HCT116 (cell line): ENCODE data around the gene UBE3C. TPM values are rescaled to one million over a fixed set of nuclear protein-coding genes. Genes with fewer than 3 reads are reported as not detected.
A peak's percentile ranks its signal among the peaks of the same experiment; 100 is the strongest.

Experiments
- ATAC-seq: fragments of 200-7000 bp; cut with Tn5 transposase; 2 replicates; pipeline ENCODE4 v1.9.1; 2020; ENCODE audit warnings: mild to moderate bottlenecking, moderate library complexity
- BruUV-seq: library from RNA; stranded (reverse); fragments of 400-500 nt; replicated peaks from 2 replicates; lab custom pipeline; 2021; lab: Mats Ljungman, UMichigan
- CTCF ChIA-PET: fragments of 300-600 bp; sonication (Branson Sonifier 250); formaldehyde crosslinking; loops from one replicate; lab custom pipeline; 2021; ENCODE audit warnings: antibody characterized with exemption; lab: Charles Lee
- POLR2A ChIA-PET: fragments of 300-600, 350-600 bp; sonication (Branson Sonifier 250); formaldehyde crosslinking; loops from one replicate; lab custom pipeline; 2021; ENCODE audit warnings: antibody characterized with exemption; lab: Charles Lee
- RAD21 ChIA-PET, 2 experiments: fragments of 300-600 bp; sonication (Branson Sonifier 250); formaldehyde crosslinking; loops; one replicate each; lab custom pipeline; 2023; ENCODE audit warnings: low total read pairs in 2 of 2; ENCODE audit not compliant: uncharacterized antibody in 2 of 2, unreplicated experiment in 2 of 2, low non-redundant PET in 1 of 2; lab: Charles Lee
- DNase-seq: peaks from one replicate; pipeline ENCODE4 v3.0.0-alpha.2; 2010; ENCODE audit warnings: low read depth, low spot score
- H2AFZ ChIP-seq: fragments of 200-600 bp; shearing (Covaris generic), sonication (generic); 2 replicates; pipeline ENCODE4 v1.6.1; 2017; ENCODE audit warnings: low read depth, mixed run types, mixed read lengths, antibody characterized with exemption, low read length; ENCODE audit not compliant: poor library complexity, severe bottlenecking
- H3K27ac ChIP-seq: 2 replicates; pipeline ENCODE4 v1.5.1; 2012; ENCODE audit warnings: low read depth, low read length
- H3K27me3 ChIP-seq: fragments of 200-600 bp; sonication (generic); 2 replicates; pipeline ENCODE4 v1.6.1; 2016; ENCODE audit warnings: mixed run types, low read length, mixed read lengths; ENCODE audit not compliant: insufficient read depth
- H3K36me3 ChIP-seq, 2 experiments: fragments of 200-500 bp in 1 of 2; fragments of 200-600 bp in 1 of 2; sonication (Bioruptor generic) in 1 of 2; sonication (generic) in 1 of 2; 2 replicates each; pipeline versions ENCODE4 v1.5.1 to v1.6.1; 2014 to 2016; ENCODE audit warnings: low read length in 2 of 2, inconsistent platforms in 1 of 2, mixed read lengths in 1 of 2, mixed run types in 1 of 2; ENCODE audit not compliant: insufficient read depth in 2 of 2, control insufficient read depth in 1 of 2
- H3K4me1 ChIP-seq, 2 experiments: fragments of 200-600 bp in 1 of 2; sonication (generic) in 1 of 2; 2 replicates each; pipeline versions ENCODE4 v1.5.1 to v1.6.1; 2012 to 2017; ENCODE audit warnings: low read length in 2 of 2, inconsistent platforms in 1 of 2, mild to moderate bottlenecking in 1 of 2, mixed read lengths in 1 of 2, mixed run types in 1 of 2, moderate library complexity in 1 of 2; ENCODE audit not compliant: insufficient read depth in 2 of 2, control insufficient read depth in 1 of 2
- H3K4me2 ChIP-seq: fragments of 200-600 bp; sonication (generic); 2 replicates; pipeline ENCODE4 v1.6.1; 2017; ENCODE audit warnings: mixed run types, low read length, mixed read lengths
- H3K4me3 ChIP-seq, 2 experiments: fragments of 200-600 bp in 1 of 2; sonication (generic) in 1 of 2; replicated peaks in 1 of 2; 2 replicates each; pipeline ENCODE4 v1.5.1; 2011 to 2016; ENCODE audit warnings: low read length in 2 of 2, control low read depth in 1 of 2, low read depth in 1 of 2, mild to moderate bottlenecking in 1 of 2, mixed read lengths in 1 of 2, mixed run types in 1 of 2
- H3K79me2 ChIP-seq: fragments of 200-600 bp; sonication (generic); 2 replicates; pipeline ENCODE4 v1.6.1; 2017; ENCODE audit warnings: mild to moderate bottlenecking, mixed run types, low read length, moderate library complexity, mixed read lengths; ENCODE audit not compliant: insufficient read depth
- H3K9ac ChIP-seq: fragments of 200-600 bp; sonication (generic); 2 replicates; pipeline ENCODE4 v1.6.1; 2016; ENCODE audit warnings: low read length, mixed read lengths
- H3K9me2 ChIP-seq: fragments of 200-600 bp; sonication (generic), shearing (Covaris generic); 2 replicates; pipeline ENCODE4 v1.6.1; 2017; ENCODE audit warnings: mixed run types, mild to moderate bottlenecking, moderate library complexity; ENCODE audit not compliant: insufficient read depth
- H3K9me3 ChIP-seq, 2 experiments: fragments of 200-500 bp in 1 of 2; fragments of 200-600 bp in 1 of 2; sonication (Bioruptor generic) in 1 of 2; sonication (generic) in 1 of 2; 2 replicates each; pipeline ENCODE4 v1.6.1; 2014 to 2017; ENCODE audit warnings: low read length in 2 of 2, mixed read lengths in 2 of 2, inconsistent platforms in 1 of 2, low read depth in 1 of 2, mild to moderate bottlenecking in 1 of 2, mixed run types in 1 of 2, moderate library complexity in 1 of 2; ENCODE audit not compliant: control insufficient read depth in 1 of 2, insufficient read depth in 1 of 2
- H4K20me1 ChIP-seq: fragments of 200-600 bp; sonication (generic), shearing (Covaris generic); 2 replicates; pipeline ENCODE4 v1.6.1; 2017; ENCODE audit warnings: mixed run types, mild to moderate bottlenecking, moderate library complexity; ENCODE audit not compliant: insufficient read depth
- CBX3 ChIP-seq: IDR thresholded peaks from 2 replicates; pipeline ENCODE4 v1.6.1; 2012; ENCODE audit warnings: low read depth
- EGR1 ChIP-seq: IDR thresholded peaks from 2 replicates; pipeline ENCODE4 v1.6.1; 2012; ENCODE audit warnings: low read depth
- EZH2phosphoT487 ChIP-seq: fragments of 200-600 bp; IDR thresholded peaks from 2 replicates; pipeline ENCODE4 v1.6.1; 2018; ENCODE audit warnings: antibody characterized with exemption, borderline replicate concordance
- FOSL1 ChIP-seq: IDR thresholded peaks from 2 replicates; pipeline ENCODE4 v1.6.1; 2012; ENCODE audit warnings: low read depth
- JUND ChIP-seq: IDR thresholded peaks from 2 replicates; pipeline ENCODE4 v1.6.1; 2012
- RAD21 ChIP-seq: IDR thresholded peaks from 2 replicates; pipeline ENCODE4 v1.6.1; 2012; ENCODE audit warnings: low read depth, mild to moderate bottlenecking
- SP1 ChIP-seq: IDR thresholded peaks from 2 replicates; pipeline ENCODE4 v1.6.1; 2012; ENCODE audit warnings: low read depth
- SRF ChIP-seq: IDR thresholded peaks from 2 replicates; pipeline ENCODE4 v1.6.1; 2012; ENCODE audit warnings: low read depth
- TCF7L2 ChIP-seq: IDR thresholded peaks from 2 replicates; pipeline ENCODE4 v1.7.0; 2011; ENCODE audit warnings: borderline replicate concordance, inconsistent platforms; ENCODE audit not compliant: insufficient read depth, insufficient read length; ENCODE audit errors: extremely low read depth
- YY1 ChIP-seq: IDR thresholded peaks from 2 replicates; pipeline ENCODE4 v1.6.1; 2011; ENCODE audit warnings: low read length, low read depth, moderate library complexity, mild to moderate bottlenecking; ENCODE audit not compliant: insufficient replicate concordance; ENCODE audit errors: extremely low read depth
- intact Hi-C: fragments of 100-400 bp; cut with micrococcal nuclease; formaldehyde crosslinking; loops from 2 replicates; pipeline ENCODE4 v1.10.0; 2022
- total RNA-seq: library from RNA; stranded (reverse); gene quantifications from one replicate; pipeline ENCODE4 v1.2.1, GENCODE V29; 2021; ENCODE audit not compliant: unreplicated experiment
- TF ChIP-seq, protein P1 (sequence below): IDR thresholded peaks from 2 replicates; pipeline ENCODE4 v1.6.1; 2012
- TF ChIP-seq, protein P2 (sequence below): IDR thresholded peaks from 2 replicates; pipeline ENCODE4 v1.6.1; 2011; ENCODE audit warnings: mild to moderate bottlenecking, low read length, moderate library complexity; ENCODE audit not compliant: insufficient replicate concordance; ENCODE audit errors: extremely low read depth

The UBE3C gene
- total RNA-seq, 1 experiment from 2014 or later: 68.3 TPM

DNA sequence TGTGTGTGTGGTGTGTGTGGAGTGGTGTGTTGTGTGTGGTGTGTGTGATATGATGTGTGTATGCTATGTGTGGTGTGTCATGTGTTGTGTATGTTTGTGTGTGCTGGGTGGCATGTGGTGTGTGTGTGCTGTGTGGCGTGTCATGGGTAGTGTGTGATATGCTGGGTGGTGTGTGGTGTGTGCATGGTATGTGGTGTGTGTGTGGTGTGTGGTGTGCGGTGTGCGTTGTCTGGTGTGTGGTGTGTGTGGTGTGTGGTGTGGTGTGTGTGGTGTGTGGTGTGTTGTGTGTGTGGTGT, 160.5 kb downstream of the UBE3C start:
- RAD21 ChIA-PET: interaction anchor here in 1 of 2 experiments (0.6 kb wide), 1 partner anchor 239 kb away, joined by 3 read pairs; no protein-coding TSS in a partner anchor
- peak overlapping the region; percentile 62 for H3K9ac ChIP-seq
- POLR2A ChIA-PET: no interaction called here
- peaks cover 26 to 59% of the 10 kb centered on the region in 2 experiments for H3K4me1 ChIP-seq
- no peak; the same call in 1 of the 2 replicates for TF ChIP-seq CBX3
- no peak for TF ChIP-seq EZH2phosphoT487
- TF ChIP-seq, protein P1, sequence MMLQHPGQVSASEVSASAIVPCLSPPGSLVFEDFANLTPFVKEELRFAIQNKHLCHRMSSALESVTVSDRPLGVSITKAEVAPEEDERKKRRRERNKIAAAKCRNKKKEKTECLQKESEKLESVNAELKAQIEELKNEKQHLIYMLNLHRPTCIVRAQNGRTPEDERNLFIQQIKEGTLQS: no peak
- TF ChIP-seq SRF: no peak
- no peak for TF ChIP-seq RAD21
- no peak for TF ChIP-seq FOSL1
- TF ChIP-seq JUND: no peak
- TF ChIP-seq EGR1: no peak
- TF ChIP-seq YY1: no peak
- TF ChIP-seq TCF7L2: no peak
- TF ChIP-seq, protein P2, sequence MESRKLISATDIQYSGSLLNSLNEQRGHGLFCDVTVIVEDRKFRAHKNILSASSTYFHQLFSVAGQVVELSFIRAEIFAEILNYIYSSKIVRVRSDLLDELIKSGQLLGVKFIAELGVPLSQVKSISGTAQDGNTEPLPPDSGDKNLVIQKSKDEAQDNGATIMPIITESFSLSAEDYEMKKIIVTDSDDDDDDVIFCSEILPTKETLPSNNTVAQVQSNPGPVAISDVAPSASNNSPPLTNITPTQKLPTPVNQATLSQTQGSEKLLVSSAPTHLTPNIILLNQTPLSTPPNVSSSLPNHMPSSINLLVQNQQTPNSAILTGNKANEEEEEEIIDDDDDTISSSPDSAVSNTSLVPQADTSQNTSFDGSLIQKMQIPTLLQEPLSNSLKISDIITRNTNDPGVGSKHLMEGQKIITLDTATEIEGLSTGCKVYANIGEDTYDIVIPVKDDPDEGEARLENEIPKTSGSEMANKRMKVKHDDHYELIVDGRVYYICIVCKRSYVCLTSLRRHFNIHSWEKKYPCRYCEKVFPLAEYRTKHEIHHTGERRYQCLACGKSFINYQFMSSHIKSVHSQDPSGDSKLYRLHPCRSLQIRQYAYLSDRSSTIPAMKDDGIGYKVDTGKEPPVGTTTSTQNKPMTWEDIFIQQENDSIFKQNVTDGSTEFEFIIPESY: no peak
- no peak for TF ChIP-seq SP1
- TF ChIP-seq, all 23 proteins: peak for 0
- Histone ChIP-seq H3K9me2 (no peaks in the 10 kb centered on the region), H3K9me3 (no peaks in the 10 kb centered on the region), H2AFZ (no peak overlapping the region), H3K79me2 (no peaks in the 10 kb centered on the region), H3K27ac (peak overlapping the region; percentile 66), H3K4me2 (peak overlapping the region; percentile 85), H4K20me1 (no peaks in the 10 kb centered on the region), H3K27me3 (no peaks in the 10 kb centered on the region), H3K36me3 (no peaks in the 10 kb centered on the region), H3K4me3 (peak overlapping the region; percentile 33 to 56)
- intact Hi-C loops: no loop called here
- no TSS peak for BruUV-seq
- DNase-seq (no peak), ATAC-seq (peak; percentile 1; the same call in 1 of the 2 replicates)
- CTCF ChIA-PET: interaction anchor here (1.0 kb wide), 1 partner anchor 40 kb away, joined by 4 read pairs; no protein-coding TSS in a partner anchor
